Measurements from ENCODE around the gene PCBP3. TPM values are rescaled to one million over a fixed set of nuclear protein-coding genes. Genes with fewer than 3 reads are reported as not detected.

Gene PCBP3
- polyA plus RNA-seq, 3 donors: 1.1 to 1.7 (median 1.4) TPM

Other genes starting within 250 kb of the PCBP3 start
- gene COL18A1, start 238.6 kb upstream of the PCBP3 start, polyA plus RNA-seq (ENCODE audit: insufficient read length in 3 of 3): 100 to 1,000 TPM in 1 of 3 donors, 10 to 100 TPM in 2; 90.2 to 118 (median 92.3) TPM
- gene SLC19A1, start 101.3 kb upstream of the PCBP3 start, polyA plus RNA-seq (ENCODE audit: insufficient read length in 3 of 3): 10 to 100 TPM; 66.1 to 70.0 (median 67.6) TPM

Measured in right renal cortex interstitium (tissue), 3 donors.